IgD-negative memory B cell (primary cell): Measurements from ENCODE around the gene RGS7. TPM values are rescaled to one million over a fixed set of nuclear protein-coding genes. Genes with fewer than 3 reads are reported as not detected.
"Not testable (repeated sequence)": the region's sequence is repeated elsewhere in the genome, so short reads cannot be mapped to it uniquely, and the experiment has no call there.

Experiments used
- H3K27ac Mint-ChIP-seq, 3 donors: one replicate each; pipeline ENCODE4 v1.8.0; 2020 to 2022; ENCODE audit warnings: mild to moderate bottlenecking in 3 of 3, mixed read lengths in 3 of 3, moderate library complexity in 1 of 3
- H3K27me3 Mint-ChIP-seq: one replicate; pipeline ENCODE4 v1.8.0; 2021; ENCODE audit warnings: mixed read lengths
- H3K36me3 Mint-ChIP-seq: one replicate; pipeline ENCODE4 v1.8.0; 2020; ENCODE audit warnings: mild to moderate bottlenecking, mixed read lengths
- H3K4me1 Mint-ChIP-seq, 3 donors: one replicate each; pipeline ENCODE4 v1.8.0; 2020 to 2022; ENCODE audit warnings: mixed read lengths in 3 of 3, mild to moderate bottlenecking in 1 of 3
- H3K4me3 Mint-ChIP-seq, 4 donors: one replicate each; pipeline ENCODE4 v1.8.0; 2020 to 2022; ENCODE audit warnings: mild to moderate bottlenecking in 4 of 4, mixed read lengths in 4 of 4, moderate library complexity in 3 of 4
- H3K9me3 Mint-ChIP-seq, 3 donors: one replicate each; pipeline ENCODE4 v1.8.0; 2020 to 2021; ENCODE audit warnings: mixed read lengths in 3 of 3, mild to moderate bottlenecking in 1 of 3
- polyA plus RNA-seq: library from polyadenylated mRNA; unstranded; fragments of 300-500 nt; fragmentation: Illumina TruSeq; gene quantifications from one replicate; pipeline ENCODE4 v1.2.3, GENCODE V29; 2021

RGS7 gene
- polyA plus RNA-seq, 1 donor from 2014 or later = 0.54 TPM

- H3K27me3 Mint-ChIP-seq = no peaks in the 10 kb centered on the region
- peaks cover 2% of the 10 kb centered on the region for H3K36me3 Mint-ChIP-seq
- H3K27ac Mint-ChIP-seq = no peak overlapping the region
- peaks cover 0 to 4% (median 0%) of the 10 kb centered on the region in 3 donors for H3K9me3 Mint-ChIP-seq
- H3K4me1 Mint-ChIP-seq = no peaks in the 10 kb centered on the region
- H3K4me3 Mint-ChIP-seq = no peak overlapping the region
Observed at GRCh38 chr1:241172486-241172885, 184.5 kb downstream of the RGS7 start.

- Mint-ChIP-seq H3K9me3 (peaks cover 0 to 1% (median 0%) of the 10 kb centered on the region in 3 donors), H3K27me3 (no peaks in the 10 kb centered on the region), H3K4me1 (no peaks in the 10 kb centered on the region), H3K4me3 (no peak overlapping the region), H3K36me3 (no peaks in the 10 kb centered on the region), H3K27ac (no peak overlapping the region)
Observed at GRCh38 chr1:241171991-241172390, 185.0 kb downstream of the RGS7 start.

GRCh38 chr1:241167121-241167630, 189.8 kb downstream of the RGS7 start:
- Mint-ChIP-seq H3K4me1 (no peaks in the 10 kb centered on the region), H3K36me3 (no peaks in the 10 kb centered on the region), H3K4me3 (no peak overlapping the region), H3K27ac (no peak overlapping the region), H3K9me3 (peaks cover 0 to 2% (median 2%) of the 10 kb centered on the region in 3 donors), H3K27me3 (peaks cover 2% of the 10 kb centered on the region)

- peaks cover 0 to 2% (median 2%) of the 10 kb centered on the region in 3 donors for H3K9me3 Mint-ChIP-seq
- H3K36me3 Mint-ChIP-seq = no peaks in the 10 kb centered on the region
- H3K4me3 Mint-ChIP-seq = no peak overlapping the region
- H3K27me3 Mint-ChIP-seq = peaks cover 2% of the 10 kb centered on the region
- no peaks in the 10 kb centered on the region for H3K4me1 Mint-ChIP-seq
- H3K27ac Mint-ChIP-seq = no peak overlapping the region
Observed at GRCh38 chr1:241166625-241167024, 190.4 kb downstream of the RGS7 start.

- H3K27ac Mint-ChIP-seq, H3K9me3 Mint-ChIP-seq, H3K36me3 Mint-ChIP-seq, H3K4me1 Mint-ChIP-seq, H3K27me3 Mint-ChIP-seq, H3K4me3 Mint-ChIP-seq: not testable (repeated sequence)
Observed at GRCh38 chr1:241165256-241165655, 191.7 kb downstream of the RGS7 start.

- Mint-ChIP-seq H3K4me3 (no peak overlapping the region), H3K9me3 (peaks cover 0 to 2% (median 2%) of the 10 kb centered on the region in 3 donors), H3K4me1 (no peaks in the 10 kb centered on the region), H3K36me3 (no peaks in the 10 kb centered on the region), H3K27ac (no peak overlapping the region), H3K27me3 (peaks cover 2% of the 10 kb centered on the region)
Observed at GRCh38 chr1:241163363-241163762, 193.6 kb downstream of the RGS7 start.

GRCh38 chr1:241161188-241161689, 195.8 kb downstream of the RGS7 start:
- peaks cover 0 to 2% (median 2%) of the 10 kb centered on the region in 3 donors for H3K9me3 Mint-ChIP-seq
- H3K4me1 Mint-ChIP-seq = peaks cover 0 to 2% (median 0%) of the 10 kb centered on the region in 3 donors
- H3K4me3 Mint-ChIP-seq = no peak overlapping the region
- no peaks in the 10 kb centered on the region for H3K36me3 Mint-ChIP-seq
- peaks cover 2% of the 10 kb centered on the region for H3K27me3 Mint-ChIP-seq
- no peak overlapping the region for H3K27ac Mint-ChIP-seq

GRCh38 chr1:241157435-241157834, 199.6 kb downstream of the RGS7 start:
- Mint-ChIP-seq H3K4me1 (peaks cover 0 to 4% (median 0%) of the 10 kb centered on the region in 3 donors), H3K4me3 (no peak overlapping the region), H3K27ac (no peak overlapping the region), H3K9me3 (peaks cover 2 to 8% (median 3%) of the 10 kb centered on the region in 3 donors), H3K27me3 (no peaks in the 10 kb centered on the region), H3K36me3 (no peaks in the 10 kb centered on the region)

GRCh38 chr1:241156231-241156965, 200.6 kb downstream of the RGS7 start:
- no peaks in the 10 kb centered on the region for H3K36me3 Mint-ChIP-seq
- no peak overlapping the region for H3K27ac Mint-ChIP-seq
- H3K9me3 Mint-ChIP-seq = peaks cover 2 to 8% (median 3%) of the 10 kb centered on the region in 3 donors
- no peak overlapping the region for H3K4me3 Mint-ChIP-seq
- no peaks in the 10 kb centered on the region for H3K27me3 Mint-ChIP-seq
- peaks cover 0 to 4% (median 0%) of the 10 kb centered on the region in 3 donors for H3K4me1 Mint-ChIP-seq

- Mint-ChIP-seq H3K4me1 (peaks cover 0 to 2% (median 0%) of the 10 kb centered on the region in 3 donors), H3K27me3 (no peaks in the 10 kb centered on the region), H3K4me3 (no peak overlapping the region), H3K9me3 (peaks cover 5 to 6% (median 5%) of the 10 kb centered on the region in 3 donors), H3K27ac (no peak overlapping the region), H3K36me3 (no peaks in the 10 kb centered on the region)
Observed at GRCh38 chr1:241145881-241146280, 211.1 kb downstream of the RGS7 start.

GRCh38 chr1:241143765-241144442, 213.1 kb downstream of the RGS7 start:
- H3K4me1 Mint-ChIP-seq = peaks cover 0 to 2% (median 0%) of the 10 kb centered on the region in 3 donors
- peaks cover 2% of the 10 kb centered on the region for H3K27me3 Mint-ChIP-seq
- H3K9me3 Mint-ChIP-seq = peaks cover 5 to 6% (median 5%) of the 10 kb centered on the region in 3 donors
- H3K36me3 Mint-ChIP-seq = no peaks in the 10 kb centered on the region
- no peak overlapping the region for H3K4me3 Mint-ChIP-seq
- H3K27ac Mint-ChIP-seq = no peak overlapping the region

- peaks cover 2% of the 10 kb centered on the region for H3K27me3 Mint-ChIP-seq
- no peak overlapping the region for H3K27ac Mint-ChIP-seq
- H3K36me3 Mint-ChIP-seq = no peaks in the 10 kb centered on the region
- H3K9me3 Mint-ChIP-seq = peaks cover 4 to 6% (median 5%) of the 10 kb centered on the region in 3 donors
- H3K4me3 Mint-ChIP-seq = no peak overlapping the region
- H3K4me1 Mint-ChIP-seq = peaks cover 0 to 2% (median 0%) of the 10 kb centered on the region in 3 donors
Observed at GRCh38 chr1:241142493-241142892, 214.5 kb downstream of the RGS7 start.

GRCh38 chr1:241141646-241142045, 215.4 kb downstream of the RGS7 start:
- H3K9me3 Mint-ChIP-seq, H3K4me3 Mint-ChIP-seq, H3K36me3 Mint-ChIP-seq, H3K4me1 Mint-ChIP-seq, H3K27me3 Mint-ChIP-seq, H3K27ac Mint-ChIP-seq: not testable (repeated sequence)

GRCh38 chr1:241140670-241141069, 216.3 kb downstream of the RGS7 start:
- no peaks in the 10 kb centered on the region for H3K36me3 Mint-ChIP-seq
- H3K4me1 Mint-ChIP-seq = peaks cover 0 to 2% (median 0%) of the 10 kb centered on the region in 3 donors
- H3K9me3 Mint-ChIP-seq = peaks cover 4 to 6% (median 5%) of the 10 kb centered on the region in 3 donors
- no peak overlapping the region for H3K4me3 Mint-ChIP-seq
- no peak overlapping the region for H3K27ac Mint-ChIP-seq
- peaks cover 2% of the 10 kb centered on the region for H3K27me3 Mint-ChIP-seq

- Mint-ChIP-seq H3K27ac (no peak overlapping the region), H3K36me3 (no peaks in the 10 kb centered on the region), H3K4me1 (peaks cover 0 to under 1% (median 0%) of the 10 kb centered on the region in 3 donors), H3K4me3 (no peak overlapping the region), H3K27me3 (peaks cover 2% of the 10 kb centered on the region), H3K9me3 (peaks cover 4 to 6% (median 5%) of the 10 kb centered on the region in 3 donors)
Observed at GRCh38 chr1:241139047-241139446, 218.0 kb downstream of the RGS7 start.
